Measurements from ENCODE around the gene ANKS1B. TPM values are rescaled to one million over a fixed set of nuclear protein-coding genes. Genes with fewer than 3 reads are reported as not detected.
A peak's percentile ranks its signal among the peaks of the same experiment; 100 is the strongest.

ANKS1B gene
- total RNA-seq, 4 donors from 2014 or later: 14.0 to 38.4 (median 28.6) TPM

- TF ChIP-seq EP300 (IDR thresholded peaks at IDR 0.05) (no peak), POLR2A (IDR thresholded peaks at IDR 0.05) (no peak)
- TF ChIP-seq, protein P1, sequence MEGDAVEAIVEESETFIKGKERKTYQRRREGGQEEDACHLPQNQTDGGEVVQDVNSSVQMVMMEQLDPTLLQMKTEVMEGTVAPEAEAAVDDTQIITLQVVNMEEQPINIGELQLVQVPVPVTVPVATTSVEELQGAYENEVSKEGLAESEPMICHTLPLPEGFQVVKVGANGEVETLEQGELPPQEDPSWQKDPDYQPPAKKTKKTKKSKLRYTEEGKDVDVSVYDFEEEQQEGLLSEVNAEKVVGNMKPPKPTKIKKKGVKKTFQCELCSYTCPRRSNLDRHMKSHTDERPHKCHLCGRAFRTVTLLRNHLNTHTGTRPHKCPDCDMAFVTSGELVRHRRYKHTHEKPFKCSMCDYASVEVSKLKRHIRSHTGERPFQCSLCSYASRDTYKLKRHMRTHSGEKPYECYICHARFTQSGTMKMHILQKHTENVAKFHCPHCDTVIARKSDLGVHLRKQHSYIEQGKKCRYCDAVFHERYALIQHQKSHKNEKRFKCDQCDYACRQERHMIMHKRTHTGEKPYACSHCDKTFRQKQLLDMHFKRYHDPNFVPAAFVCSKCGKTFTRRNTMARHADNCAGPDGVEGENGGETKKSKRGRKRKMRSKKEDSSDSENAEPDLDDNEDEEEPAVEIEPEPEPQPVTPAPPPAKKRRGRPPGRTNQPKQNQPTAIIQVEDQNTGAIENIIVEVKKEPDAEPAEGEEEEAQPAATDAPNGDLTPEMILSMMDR (IDR thresholded peaks at IDR 0.05): no peak
- H3K27me3 ChIP-seq: no peaks in the 10 kb centered on the region
- peaks cover 0 to 9% (median 0%) of the 10 kb centered on the region in 4 donors for H3K9me3 ChIP-seq
- no peak for DNase-seq (ENCODE audit: low spot score in 2 of 2)
- no peaks in the 10 kb centered on the region for H3K4me1 ChIP-seq
- WGBS, 2 donors: 100% methylated on average over 1 of the region's 1 CpG
- no peak overlapping the region for H3K27ac ChIP-seq
- no peak overlapping the region for H3K4me3 ChIP-seq
- H3K36me3 ChIP-seq: no peaks in the 10 kb centered on the region
These were observed 38.6 kb downstream of the ANKS1B start for GRCh38 chr12:99946131-99946530.

- no peak for DNase-seq (ENCODE audit: low spot score in 2 of 2)
- Histone ChIP-seq H3K4me3 (no peak overlapping the region), H3K9me3 (no peaks in the 10 kb centered on the region), H3K36me3 (no peaks in the 10 kb centered on the region), H3K4me1 (no peaks in the 10 kb centered on the region), H3K27me3 (no peaks in the 10 kb centered on the region), H3K27ac (no peak overlapping the region)
- WGBS, 2 donors: 88 to 96% methylated on average over 3 of the region's 3 CpGs
- no peak for TF ChIP-seq EP300 (IDR thresholded peaks at IDR 0.05)
- TF ChIP-seq, protein P1 (IDR thresholded peaks at IDR 0.05): no peak
- TF ChIP-seq POLR2A (IDR thresholded peaks at IDR 0.05): no peak
These were observed 49.1 kb downstream of the ANKS1B start for GRCh38 chr12:99935608-99936007.

DNA sequence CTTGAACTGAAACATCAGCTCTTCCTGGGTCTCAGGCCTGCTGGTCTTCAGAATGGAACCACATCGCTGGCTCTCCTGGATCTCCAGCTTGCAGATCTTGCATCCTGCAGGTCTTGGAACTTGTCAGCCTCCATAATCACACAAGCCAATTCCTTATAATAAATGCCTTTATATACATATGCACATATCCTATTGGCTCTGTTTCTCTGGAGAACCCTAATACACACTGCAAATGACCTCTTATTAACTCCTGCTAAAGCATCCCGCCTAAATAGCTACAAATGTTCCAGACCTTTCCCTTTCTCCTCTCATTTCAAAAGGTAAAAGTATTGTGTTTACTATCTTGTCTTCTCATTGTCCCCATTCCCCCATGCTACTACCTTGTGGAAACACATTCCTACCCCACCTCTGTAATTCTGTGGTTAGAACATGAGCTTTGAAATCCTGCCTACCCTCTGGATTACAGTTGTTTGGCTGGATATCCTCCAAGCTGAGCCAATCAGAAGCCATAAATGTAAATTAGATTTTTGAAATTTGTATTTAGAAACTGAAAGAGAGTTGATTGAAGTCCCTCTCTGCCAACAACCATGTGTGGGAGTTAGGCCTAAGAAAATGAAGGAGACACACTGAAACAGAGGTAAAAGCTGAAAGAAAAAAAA lies 58.1 kb downstream of the ANKS1B start:
- WGBS, 2 donors: 88 to 94% methylated on average over 2 of the region's 2 CpGs
- no peaks in the 10 kb centered on the region for H3K4me1 ChIP-seq
- H3K27me3 ChIP-seq: no peaks in the 10 kb centered on the region
- peaks cover 0 to 5% (median 0%) of the 10 kb centered on the region in 4 donors for H3K9me3 ChIP-seq
- no peak overlapping the region for H3K4me3 ChIP-seq
- TF ChIP-seq, protein P1 (IDR thresholded peaks at IDR 0.05): no peak
- no peak for TF ChIP-seq POLR2A (IDR thresholded peaks at IDR 0.05)
- TF ChIP-seq EP300 (IDR thresholded peaks at IDR 0.05): no peak
- DNase-seq (ENCODE audit: low spot score in 2 of 2): no peak
- no peak overlapping the region for H3K27ac ChIP-seq
- no peaks in the 10 kb centered on the region for H3K36me3 ChIP-seq

- 84 to 95% methylated on average over 5 of the region's 5 CpGs for WGBS, 2 donors
- TF ChIP-seq, protein P1 (IDR thresholded peaks at IDR 0.05): no peak
- TF ChIP-seq POLR2A (IDR thresholded peaks at IDR 0.05): no peak
- no peak for TF ChIP-seq EP300 (IDR thresholded peaks at IDR 0.05)
- Histone ChIP-seq H3K4me3 (no peak overlapping the region), H3K27me3 (no peaks in the 10 kb centered on the region), H3K36me3 (no peaks in the 10 kb centered on the region), H3K4me1 (peaks cover 0 to 7% (median 0%) of the 10 kb centered on the region in 4 donors), H3K27ac (no peak overlapping the region), H3K9me3 (no peaks in the 10 kb centered on the region)
- DNase-seq (ENCODE audit: low spot score in 2 of 2): no peak
These were observed 64.3 kb downstream of the ANKS1B start for GRCh38 chr12:99920353-99920960.

DNA sequence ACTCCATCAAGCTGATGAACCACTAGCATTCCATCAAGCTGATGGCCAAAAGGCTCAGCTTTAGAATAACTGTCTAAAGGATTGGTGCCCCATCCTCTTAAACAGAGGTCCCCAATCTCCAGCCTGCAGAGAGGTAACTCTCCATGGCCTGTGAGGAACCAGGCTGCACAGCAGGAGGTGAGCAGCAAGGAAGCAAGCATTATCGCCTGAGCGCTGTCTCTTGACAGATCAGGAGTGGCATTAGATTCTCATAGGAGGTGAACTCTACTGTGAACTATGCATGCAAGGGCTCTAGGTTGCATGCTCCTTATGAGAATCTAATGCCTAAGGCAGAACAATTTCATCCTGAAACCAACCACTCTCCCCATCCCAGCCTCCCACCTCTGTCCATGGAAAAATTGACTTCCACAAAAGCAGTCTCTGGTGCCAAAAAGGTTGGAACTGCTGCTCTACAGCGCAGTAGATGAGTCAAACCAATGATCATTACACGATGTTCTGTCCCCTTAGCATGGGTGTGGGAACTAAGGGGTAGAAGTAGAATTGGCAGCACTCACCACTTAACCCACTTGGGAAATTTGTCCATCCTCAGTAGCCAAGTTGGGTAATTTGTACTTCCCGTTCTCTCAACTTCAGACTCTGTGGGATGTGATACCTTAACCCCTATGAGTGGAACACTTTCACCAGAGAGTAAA lies 66.9 kb downstream of the ANKS1B start:
- 71 to 76% methylated on average over 5 of the region's 5 CpGs for WGBS, 2 donors
- H3K27ac ChIP-seq: peak overlapping the region in 2 of 4 donors; percentile 10 to 52
- no peaks in the 10 kb centered on the region for H3K27me3 ChIP-seq
- peaks cover 0 to 7% (median 0%) of the 10 kb centered on the region in 4 donors for H3K4me1 ChIP-seq
- H3K9me3 ChIP-seq: no peaks in the 10 kb centered on the region
- H3K36me3 ChIP-seq: no peaks in the 10 kb centered on the region
- H3K4me3 ChIP-seq: no peak overlapping the region
- TF ChIP-seq EP300 (IDR thresholded peaks at IDR 0.05) (peak; percentile 40 to 89), POLR2A (IDR thresholded peaks at IDR 0.05) (no peak)
- TF ChIP-seq, protein P1 (IDR thresholded peaks at IDR 0.05): no peak
- peak in 1 of 2 donors; percentile 41 for DNase-seq (ENCODE audit: low spot score in 2 of 2)
